HG03442 (cell line): Measurements from ENCODE around the gene LRRTM3.

Source experiments
- ATAC-seq: cut with Tn5 transposase; IDR thresholded peaks from one replicate; pipeline ENCODE4 v1.9.1; 2021; ENCODE audit warnings: mild to moderate bottlenecking, moderate library complexity; ENCODE audit not compliant: unreplicated experiment

Gene LRRTM3

GRCh38 chr10:66931949-66932343 lies 6.1 kb downstream of the LRRTM3 start:
- ATAC-seq: no peak

- ATAC-seq: no peak
These were observed 8.9 kb downstream of the LRRTM3 start for GRCh38 chr10:66934711-66935110.

- no peak for ATAC-seq
These were observed 15.1 kb downstream of the LRRTM3 start for GRCh38 chr10:66940965-66941364.

- ATAC-seq: no peak
These were observed 15.7 kb downstream of the LRRTM3 start for GRCh38 chr10:66941491-66941890.

- no peak for ATAC-seq
These were observed 16.6 kb downstream of the LRRTM3 start for GRCh38 chr10:66942407-66942806.

- ATAC-seq: no peak
These were observed 17.8 kb downstream of the LRRTM3 start for GRCh38 chr10:66943590-66943989.

GRCh38 chr10:66951896-66952295 lies 26.1 kb downstream of the LRRTM3 start:
- ATAC-seq: no peak

- ATAC-seq: no peak
These were observed 32.6 kb downstream of the LRRTM3 start for GRCh38 chr10:66958466-66958865.

- no peak for ATAC-seq
These were observed 39.1 kb downstream of the LRRTM3 start for GRCh38 chr10:66964946-66965345.

GRCh38 chr10:66980246-66980815 lies 54.5 kb downstream of the LRRTM3 start:
- ATAC-seq: no peak

- no peak for ATAC-seq
These were observed 55.7 kb downstream of the LRRTM3 start for GRCh38 chr10:66981361-66982052.

GRCh38 chr10:66982053-66982420 lies 56.2 kb downstream of the LRRTM3 start:
- ATAC-seq: no peak

GRCh38 chr10:66982792-66983474 lies 57.1 kb downstream of the LRRTM3 start:
- no peak for ATAC-seq

GRCh38 chr10:66983475-66983818 lies 57.6 kb downstream of the LRRTM3 start:
- no peak for ATAC-seq

- no peak for ATAC-seq
These were observed 64.5 kb downstream of the LRRTM3 start for GRCh38 chr10:66990143-66990830.

- ATAC-seq: no peak
These were observed 71.2 kb downstream of the LRRTM3 start for GRCh38 chr10:66996996-66997395.

GRCh38 chr10:66999762-67000545 lies 74.1 kb downstream of the LRRTM3 start:
- ATAC-seq: no peak

- no peak for ATAC-seq
These were observed 78.9 kb downstream of the LRRTM3 start for GRCh38 chr10:67004690-67005089.

GRCh38 chr10:67005981-67006380 lies 80.1 kb downstream of the LRRTM3 start:
- no peak for ATAC-seq

- ATAC-seq: no peak
These were observed 85.6 kb downstream of the LRRTM3 start for GRCh38 chr10:67011480-67011879.

GRCh38 chr10:67011981-67012380 lies 86.1 kb downstream of the LRRTM3 start:
- ATAC-seq: no peak
